ENCODE results near the gene S1PR4.

Gene S1PR4

GRCh38 chr19:3136684-3137055 lies 41.9 kb upstream of the S1PR4 start:
- TF ChIP-seq EGR1 (IDR thresholded peaks at IDR 0.05) (no peak), CEBPB (IDR thresholded peaks at IDR 0.05) (no peak), TEAD4 (IDR thresholded peaks at IDR 0.05) (no peak), NFIC (IDR thresholded peaks at IDR 0.05) (no peak), REST (IDR thresholded peaks at IDR 0.05; ENCODE audit: low read depth) (no peak), ZBTB7A (IDR thresholded peaks at IDR 0.05; ENCODE audit: low read depth) (no peak)
- TF ChIP-seq, protein P1, sequence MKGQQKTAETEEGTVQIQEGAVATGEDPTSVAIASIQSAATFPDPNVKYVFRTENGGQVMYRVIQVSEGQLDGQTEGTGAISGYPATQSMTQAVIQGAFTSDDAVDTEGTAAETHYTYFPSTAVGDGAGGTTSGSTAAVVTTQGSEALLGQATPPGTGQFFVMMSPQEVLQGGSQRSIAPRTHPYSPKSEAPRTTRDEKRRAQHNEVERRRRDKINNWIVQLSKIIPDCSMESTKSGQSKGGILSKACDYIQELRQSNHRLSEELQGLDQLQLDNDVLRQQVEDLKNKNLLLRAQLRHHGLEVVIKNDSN (IDR thresholded peaks at IDR 0.05) = no peak

GRCh38 chr19:3137119-3137518 lies 41.5 kb upstream of the S1PR4 start:
- no peak for TF ChIP-seq NFIC (IDR thresholded peaks at IDR 0.05)
- no peak for TF ChIP-seq YY1 (IDR thresholded peaks at IDR 0.05; ENCODE audit: low read depth)
- TF ChIP-seq REST (IDR thresholded peaks at IDR 0.05; ENCODE audit: low read depth) = no peak
- TF ChIP-seq CEBPB (IDR thresholded peaks at IDR 0.05) = no peak
- no peak for TF ChIP-seq TAF1 (IDR thresholded peaks at IDR 0.05; ENCODE audit: low read depth)
- TF ChIP-seq, protein P2, sequence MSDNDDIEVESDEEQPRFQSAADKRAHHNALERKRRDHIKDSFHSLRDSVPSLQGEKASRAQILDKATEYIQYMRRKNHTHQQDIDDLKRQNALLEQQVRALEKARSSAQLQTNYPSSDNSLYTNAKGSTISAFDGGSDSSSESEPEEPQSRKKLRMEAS (IDR thresholded peaks at IDR 0.05) = no peak
- TF ChIP-seq CREB1 (IDR thresholded peaks at IDR 0.05; ENCODE audit: low read depth) = no peak
- no peak for TF ChIP-seq FOXM1 (IDR thresholded peaks at IDR 0.05; ENCODE audit: borderline replicate concordance, low read depth)
- TF ChIP-seq, protein P1 (IDR thresholded peaks at IDR 0.05) = no peak
- TF ChIP-seq ZBTB7A (IDR thresholded peaks at IDR 0.05; ENCODE audit: low read depth) = no peak
- TF ChIP-seq EP300 (IDR thresholded peaks at IDR 0.05; ENCODE audit: borderline replicate concordance) = no peak
- no peak for TF ChIP-seq EGR1 (IDR thresholded peaks at IDR 0.05)
- TF ChIP-seq TEAD4 (IDR thresholded peaks at IDR 0.05) = no peak
- no peak for TF ChIP-seq TCF12 (IDR thresholded peaks at IDR 0.05; ENCODE audit: low read depth)
- no peak for TF ChIP-seq RAD21 (IDR thresholded peaks at IDR 0.05; ENCODE audit: low read depth)

- TF ChIP-seq TEAD4 (IDR thresholded peaks at IDR 0.05) = no peak
- no peak for TF ChIP-seq TCF12 (IDR thresholded peaks at IDR 0.05; ENCODE audit: low read depth)
- TF ChIP-seq, protein P2 (IDR thresholded peaks at IDR 0.05) = no peak
- no peak for TF ChIP-seq EP300 (IDR thresholded peaks at IDR 0.05; ENCODE audit: borderline replicate concordance)
- TF ChIP-seq NFIC (IDR thresholded peaks at IDR 0.05) = no peak
- no peak for TF ChIP-seq REST (IDR thresholded peaks at IDR 0.05; ENCODE audit: low read depth)
Measured at GRCh38 chr19:3138268-3138667, 40.3 kb upstream of the S1PR4 start.

DNA sequence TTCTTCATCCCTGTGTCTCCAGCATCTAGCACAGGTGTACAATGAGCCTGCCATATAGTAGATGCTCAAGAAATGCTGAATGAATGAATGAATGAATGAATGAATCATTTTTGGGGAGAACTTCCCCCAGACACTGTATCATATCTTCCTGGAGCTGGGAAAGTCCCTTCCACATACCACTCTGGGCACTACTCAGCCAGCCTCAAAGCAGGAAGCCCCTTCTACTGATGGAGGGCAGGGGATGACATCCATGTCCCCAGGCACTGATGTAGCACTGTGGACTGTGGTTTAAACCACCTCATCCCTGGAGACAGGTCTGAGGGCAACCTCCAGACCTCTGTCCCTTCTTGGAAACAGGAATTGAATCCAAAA lies 37.9 kb upstream of the S1PR4 start:
- no peak for TF ChIP-seq REST (IDR thresholded peaks at IDR 0.05; ENCODE audit: low read depth)
- TF ChIP-seq CEBPB (IDR thresholded peaks at IDR 0.05) = no peak
- no peak for TF ChIP-seq TCF12 (IDR thresholded peaks at IDR 0.05; ENCODE audit: low read depth)
- TF ChIP-seq EGR1 (IDR thresholded peaks at IDR 0.05) = no peak
- no peak for TF ChIP-seq TEAD4 (IDR thresholded peaks at IDR 0.05)
- TF ChIP-seq TAF1 (IDR thresholded peaks at IDR 0.05; ENCODE audit: low read depth) = no peak
- no peak for TF ChIP-seq RAD21 (IDR thresholded peaks at IDR 0.05; ENCODE audit: low read depth)
- TF ChIP-seq EP300 (IDR thresholded peaks at IDR 0.05; ENCODE audit: borderline replicate concordance) = no peak
- no peak for TF ChIP-seq YY1 (IDR thresholded peaks at IDR 0.05; ENCODE audit: low read depth)
- TF ChIP-seq NFIC (IDR thresholded peaks at IDR 0.05) = no peak
- TF ChIP-seq, protein P1 (IDR thresholded peaks at IDR 0.05) = no peak
- TF ChIP-seq FOXM1 (IDR thresholded peaks at IDR 0.05; ENCODE audit: borderline replicate concordance, low read depth) = no peak
- no peak for TF ChIP-seq ZBTB7A (IDR thresholded peaks at IDR 0.05; ENCODE audit: low read depth)

Data from Ishikawa (cell line).